CD14-positive monocyte (primary cell): ENCODE results near the gene EZH1. TPM values are rescaled to one million over a fixed set of nuclear protein-coding genes. Genes with fewer than 3 reads are reported as not detected.
A peak's percentile ranks its signal among the peaks of the same experiment; 100 is the strongest.

Source experiments
- DNase-seq, 3 donors: peaks; one replicate each; pipeline ENCODE4 v3.0.0-alpha.2; 2011 to 2022
- H2AFZ ChIP-seq: 2 replicates; pipeline ENCODE4 v1.6.0; 2012; ENCODE audit warnings: mild to moderate bottlenecking, low read depth, low read length, inconsistent platforms; ENCODE audit not compliant: insufficient read depth, poor library complexity, severe bottlenecking
- H3K27ac ChIP-seq, 2 donors: 1 replicate in 1 of 2; 2 replicates in 1 of 2; pipeline ENCODE4 v1.5.1; 2012 to 2013; ENCODE audit warnings: low read length in 2 of 2, control low read depth in 1 of 2, inconsistent platforms in 1 of 2, low read depth in 1 of 2, mild to moderate bottlenecking in 1 of 2
- H3K27me3 ChIP-seq, 2 donors: one replicate each; pipeline versions ENCODE4 v1.6.0 to v1.6.1; 2011 to 2013; ENCODE audit warnings: low read length in 2 of 2; ENCODE audit not compliant: control insufficient read depth in 2 of 2, insufficient read depth in 2 of 2
- H3K36me3 ChIP-seq, 2 donors: replicated peaks in 1 of 2; 1 replicate in 1 of 2; 2 replicates in 1 of 2; pipeline versions ENCODE4 v1.5.1 to v1.6.1; 2012 to 2013; ENCODE audit warnings: low read length in 2 of 2, control low read depth in 1 of 2, inconsistent platforms in 1 of 2, mild to moderate bottlenecking in 1 of 2; ENCODE audit not compliant: insufficient read depth in 2 of 2, control insufficient read depth in 1 of 2
- H3K4me1 ChIP-seq, 2 donors: 1 replicate in 1 of 2; 2 replicates in 1 of 2; pipeline versions ENCODE4 v1.5.1 to v1.6.1; 2012 to 2013; ENCODE audit warnings: low read length in 2 of 2, control low read depth in 1 of 2, inconsistent platforms in 1 of 2, mild to moderate bottlenecking in 1 of 2, moderate library complexity in 1 of 2; ENCODE audit not compliant: insufficient read depth in 2 of 2, control insufficient read depth in 1 of 2
- H3K4me2 ChIP-seq: replicated peaks from 2 replicates; pipeline ENCODE3; 2012; ENCODE audit warnings: low read length, moderate library complexity, mild to moderate bottlenecking; ENCODE audit not compliant: poor library complexity, severe bottlenecking; ENCODE audit errors: extremely low read depth
- H3K4me3 ChIP-seq, 3 experiments: fragments of 200-600 bp in 1 of 3; sonication (generic) in 1 of 3; replicated peaks in 1 of 3; 1 replicate in 2 of 3; 2 replicates in 1 of 3; pipeline ENCODE4 v1.5.1; 2011 to 2013; ENCODE audit warnings: low read length in 3 of 3, mild to moderate bottlenecking in 3 of 3, control low read depth in 2 of 3, low read depth in 2 of 3, inconsistent platforms in 1 of 3, moderate library complexity in 1 of 3
- H3K79me2 ChIP-seq: 2 replicates; pipeline ENCODE4 v1.6.0; 2012; ENCODE audit warnings: mild to moderate bottlenecking, control low read depth, inconsistent platforms, low read length, moderate library complexity; ENCODE audit not compliant: insufficient read depth
- H3K9ac ChIP-seq: 2 replicates; pipeline ENCODE4 v1.6.0; 2017; ENCODE audit warnings: low read length, mild to moderate bottlenecking; ENCODE audit not compliant: insufficient read depth, poor library complexity, severe bottlenecking
- H3K9me3 ChIP-seq, 2 donors: replicated peaks in 1 of 2; 1 replicate in 1 of 2; 2 replicates in 1 of 2; pipeline versions ENCODE4 v1.5.1 to v1.6.1; 2012 to 2013; ENCODE audit warnings: low read length in 2 of 2, control low read depth in 1 of 2; ENCODE audit not compliant: control insufficient read depth in 1 of 2, insufficient read depth in 1 of 2
- H4K20me1 ChIP-seq: 2 replicates; pipeline ENCODE4 v1.6.0; 2012; ENCODE audit warnings: mild to moderate bottlenecking, low read length, control low read depth, moderate library complexity; ENCODE audit not compliant: insufficient read depth
- H3K27ac Mint-ChIP-seq, 7 donors: one replicate each; pipeline ENCODE4 v1.8.0; 2020; ENCODE audit warnings: mild to moderate bottlenecking in 7 of 7, mixed read lengths in 7 of 7, moderate library complexity in 6 of 7, inconsistent platforms in 2 of 7
- H3K27me3 Mint-ChIP-seq, 3 donors: one replicate each; pipeline ENCODE4 v1.8.0; 2021 to 2022; ENCODE audit warnings: low read depth in 3 of 3, mild to moderate bottlenecking in 3 of 3, mixed read lengths in 3 of 3, moderate library complexity in 3 of 3, inconsistent platforms in 1 of 3
- H3K36me3 Mint-ChIP-seq, 2 donors: one replicate each; pipeline ENCODE4 v1.8.0; 2020; ENCODE audit warnings: mixed read lengths in 2 of 2, inconsistent platforms in 1 of 2, mild to moderate bottlenecking in 1 of 2
- H3K4me1 Mint-ChIP-seq: one replicate; pipeline ENCODE4 v1.8.0; 2020; ENCODE audit warnings: mild to moderate bottlenecking, mixed read lengths
- H3K4me3 Mint-ChIP-seq, 2 donors: one replicate each; pipeline ENCODE4 v1.8.0; 2020; ENCODE audit warnings: mild to moderate bottlenecking in 2 of 2, mixed read lengths in 2 of 2, moderate library complexity in 1 of 2
- H3K9me3 Mint-ChIP-seq, 7 donors: one replicate each; pipeline ENCODE4 v1.8.0; 2020 to 2022; ENCODE audit warnings: mixed read lengths in 7 of 7, mild to moderate bottlenecking in 6 of 7, moderate library complexity in 6 of 7, inconsistent platforms in 2 of 7
- CTCF ChIP-seq: fragments of 200-600 bp; IDR thresholded peaks from one replicate; pipeline ENCODE4 v1.8.0; 2022; ENCODE audit warnings: antibody characterized with exemption, mild to moderate bottlenecking
- WGBS: methylation state at CpG from one replicate; pipeline ENCODE4 v1.1.5; 2013; ENCODE audit warnings: missing lambda C conversion rate; ENCODE audit not compliant: insufficient coverage; 5-methylcytosine and 5-hydroxymethylcytosine counted together
- intact Hi-C, 2 donors: fragments of 100-400 bp; cut with micrococcal nuclease; formaldehyde crosslinking; loops; one replicate each; pipeline versions ENCODE4 v1.15.0 to v1.15.1; 2023
- polyA plus RNA-seq, 3 donors: library from polyadenylated mRNA; depleted of rRNA in 1 of 3; unstranded in 2 of 3; stranded (reverse) in 1 of 3; fragments of 300-500 nt in 2 of 3; fragments of >200 nt in 1 of 3; fragmentation: Illumina TruSeq in 2 of 3; gene quantifications; 1 replicate in 2 of 3; 2 replicates in 1 of 3; pipeline ENCODE4 v1.2.3, GENCODE V29; 2012 to 2021

EZH1 gene
- polyA plus RNA-seq, 3 donors: 12.3 to 169 (median 17.8) TPM

GRCh38 chr17:42677012-42677857 lies 67.6 kb downstream of the EZH1 start:
- H3K9ac ChIP-seq: peak overlapping the region; percentile 78
- 5% methylated on average over 18 of the region's 33 CpGs for WGBS
- H3K79me2 ChIP-seq: no peaks in the 10 kb centered on the region
- H3K4me2 ChIP-seq: peak overlapping the region; percentile 81
- intact Hi-C loops: loop anchor here in 1 of 2 donors (2.0 to 5.0 kb wide), 2 partner anchors 68 to 100 kb away; partner anchors contain the start of genes PSMC3IP, RETREG3 and TUBG1
- peak; percentile 99 to 100 (median 99) for DNase-seq
- H3K4me1 ChIP-seq: peaks cover 73 to 81% of the 10 kb centered on the region in 2 donors
- H3K4me3 ChIP-seq: peak overlapping the region; percentile 52 to 75 (median 66)
- no peak for TF ChIP-seq CTCF
- Mint-ChIP-seq H3K36me3 (peaks cover 6 to 9% of the 10 kb centered on the region in 2 donors), H3K27me3 (peaks cover 43 to 68% (median 62%) of the 10 kb centered on the region in 3 donors), H3K27ac (peak overlapping the region; percentile 82 to 94 (median 91)), H3K9me3 (peaks cover 6 to 30% (median 15%) of the 10 kb centered on the region in 7 donors), H3K4me3 (peak overlapping the region; percentile 74 to 83), H3K4me1 (peaks cover 61% of the 10 kb centered on the region)
- H3K36me3 ChIP-seq: no peaks in the 10 kb centered on the region
- peak overlapping the region; percentile 57 to 89 for H3K27ac ChIP-seq
- no peaks in the 10 kb centered on the region for H4K20me1 ChIP-seq
- peak overlapping the region; percentile 89 for H2AFZ ChIP-seq
- H3K9me3 ChIP-seq: peaks cover 6 to 11% of the 10 kb centered on the region in 2 donors
- peaks cover 33 to 55% of the 10 kb centered on the region in 2 donors for H3K27me3 ChIP-seq

- Histone ChIP-seq H3K4me1 (peaks cover 67 to 78% of the 10 kb centered on the region in 2 donors), H3K4me3 (peak within 1 kb of the TSS; percentile 52 to 75 (median 66)), H4K20me1 (no peaks in the 10 kb centered on the region), H3K9me3 (peaks cover 6 to 7% of the 10 kb centered on the region in 2 donors), H3K4me2 (peak within 1 kb of the TSS; percentile 81), H3K27me3 (peaks cover 30 to 55% of the 10 kb centered on the region in 2 donors), H3K27ac (peak within 1 kb of the TSS; percentile 57 to 89), H3K79me2 (no peaks in the 10 kb centered on the region), H2AFZ (peak within 1 kb of the TSS; percentile 89), H3K36me3 (no peaks in the 10 kb centered on the region), H3K9ac (peak within 1 kb of the TSS; percentile 78)
- Mint-ChIP-seq H3K9me3 (peaks cover 6 to 27% (median 10%) of the 10 kb centered on the region in 7 donors), H3K4me1 (peaks cover 57% of the 10 kb centered on the region), H3K36me3 (peaks cover 5 to 7% of the 10 kb centered on the region in 2 donors), H3K27ac (peak within 1 kb of the TSS; percentile 82 to 94 (median 91)), H3K4me3 (peak within 1 kb of the TSS; percentile 83 to 92), H3K27me3 (peaks cover 42 to 68% (median 62%) of the 10 kb centered on the region in 3 donors)
- TF ChIP-seq CTCF: no peak
- intact Hi-C loops: loop anchor here in 1 of 2 donors (2.0 to 5.0 kb wide), 2 partner anchors 68 to 99 kb away; partner anchors contain the start of genes PSMC3IP, RETREG3 and TUBG1
- no peak for DNase-seq
- under 1% methylated on average over 37 of the region's 51 CpGs for WGBS
These were observed 68.3 kb downstream of the EZH1 start, which contains the start of gene PLEKHH3 for GRCh38 chr17:42676424-42677011. TSS of gene PLEKHH3 (minus strand) at chr17:42676994. CDS start at chr17:42676563, 431 bp downstream.
